Upper lobe of right lung (tissue), 1 donor: Measurements from ENCODE around the gene TLR8. TPM values are rescaled to one million over a fixed set of nuclear protein-coding genes. Genes with fewer than 3 reads are reported as not detected.

Experiments used
- ATAC-seq: fragments of 200-7000 bp; cut with Tn5 transposase; one replicate; pipeline ENCODE4 v1.9.1; 2020; ENCODE audit warnings: mild to moderate bottlenecking, moderate library complexity
- DNase-seq: peaks from one replicate; pipeline ENCODE4 v3.0.0-alpha.2; 2020
- H3K27ac ChIP-seq: fragments of 200-600 bp; one replicate; pipeline ENCODE4 v1.8.0; 2022
- H3K27me3 ChIP-seq: fragments of 200-600 bp; one replicate; pipeline ENCODE4 v1.8.0; 2022; ENCODE audit warnings: mild to moderate bottlenecking
- H3K36me3 ChIP-seq: fragments of 200-600 bp; one replicate; pipeline ENCODE4 v1.8.0; 2022
- H3K4me1 ChIP-seq: fragments of 200-600 bp; one replicate; pipeline ENCODE4 v1.8.0; 2022
- H3K4me3 ChIP-seq: fragments of 200-600 bp; one replicate; pipeline ENCODE4 v1.8.0; 2022; ENCODE audit warnings: mild to moderate bottlenecking
- H3K9me3 ChIP-seq: fragments of 200-600 bp; one replicate; pipeline ENCODE4 v1.8.0; 2022
- CTCF ChIP-seq: fragments of 200-600 bp; IDR thresholded peaks from one replicate; pipeline ENCODE4 v1.8.0; 2022; ENCODE audit warnings: antibody characterized with exemption
- intact Hi-C: fragments of 100-400 bp; cut with DNase I; formaldehyde crosslinking; loops from one replicate; pipeline ENCODE4 v1.11.0; 2022
- total RNA-seq: library from RNA; stranded (reverse); fragmentation: NEBNext Ultra II Directional; extraction: Animal tissue kit (Norgen Biotek cat#: 25700); gene quantifications from one replicate; pipeline ENCODE4 v1.2.1, GENCODE V29; 2021
- donor health status: DM: no; HTN: yes; CAD: no; lungs with severe emphysema.

TLR8 gene
- total RNA-seq, 1 donor from 2014 or later = 17.8 TPM

- Histone ChIP-seq H3K4me3 (no peak overlapping the region), H3K27me3 (no peaks in the 10 kb centered on the region), H3K36me3 (no peaks in the 10 kb centered on the region), H3K27ac (no peak overlapping the region), H3K4me1 (peaks cover 2% of the 10 kb centered on the region), H3K9me3 (no peaks in the 10 kb centered on the region)
- DNase-seq = no peak
- no peak for TF ChIP-seq CTCF
- ATAC-seq = no peak
- intact Hi-C loops = no loop called here
Observed at GRCh38 chrX:12965131-12965940, 58.9 kb downstream of the TLR8 start.

- no peak for TF ChIP-seq CTCF
- no peaks in the 10 kb centered on the region for H3K9me3 ChIP-seq
- no peaks in the 10 kb centered on the region for H3K27me3 ChIP-seq
- no peak overlapping the region for H3K27ac ChIP-seq
- peaks cover 6% of the 10 kb centered on the region for H3K4me1 ChIP-seq
- intact Hi-C loops = no loop called here
- H3K4me3 ChIP-seq = no peak overlapping the region
- H3K36me3 ChIP-seq = no peaks in the 10 kb centered on the region
- ATAC-seq = no peak
- DNase-seq = no peak
Observed at GRCh38 chrX:12966151-12966550, 59.7 kb downstream of the TLR8 start.

- DNase-seq = no peak
- Histone ChIP-seq H3K9me3 (no peaks in the 10 kb centered on the region), H3K27ac (peak overlapping the region; percentile 24), H3K4me3 (no peak overlapping the region), H3K27me3 (no peaks in the 10 kb centered on the region), H3K36me3 (no peaks in the 10 kb centered on the region), H3K4me1 (peaks cover 6% of the 10 kb centered on the region)
- ATAC-seq = peak; percentile 32
- intact Hi-C loops = no loop called here
- TF ChIP-seq CTCF = no peak
Observed at GRCh38 chrX:12967711-12968465, 61.5 kb downstream of the TLR8 start.

- Histone ChIP-seq H3K36me3 (no peaks in the 10 kb centered on the region), H3K4me3 (peak overlapping the region; percentile 70), H3K27ac (peak overlapping the region; percentile 83), H3K27me3 (no peaks in the 10 kb centered on the region), H3K4me1 (peaks cover 6% of the 10 kb centered on the region), H3K9me3 (no peaks in the 10 kb centered on the region)
- ATAC-seq (peak; percentile 45), DNase-seq (no peak)
- intact Hi-C loops = no loop called here
- TF ChIP-seq CTCF = peak; percentile 49
Observed at GRCh38 chrX:12970691-12971202, 64.3 kb downstream of the TLR8 start.

- ATAC-seq (peak; percentile 17), DNase-seq (peak; percentile 65)
- intact Hi-C loops = no loop called here
- Histone ChIP-seq H3K9me3 (no peaks in the 10 kb centered on the region), H3K36me3 (no peaks in the 10 kb centered on the region), H3K4me3 (peak overlapping the region; percentile 70), H3K4me1 (peaks cover 6% of the 10 kb centered on the region), H3K27me3 (no peaks in the 10 kb centered on the region), H3K27ac (peak overlapping the region; percentile 83)
- TF ChIP-seq CTCF = no peak
Observed at GRCh38 chrX:12971282-12972003, 65.0 kb downstream of the TLR8 start.
